Astrocyte of the cerebellum (primary cell): ENCODE data around the gene RNASET2.
"Not testable (repeated sequence)": the region's sequence is repeated elsewhere in the genome, so short reads cannot be mapped to it uniquely, and the experiment has no call there.

Experiments
- DNase-seq: peaks from one replicate; pipeline ENCODE4 v3.0.0-alpha.2; 2011; ENCODE audit warnings: low read depth
- H3K4me3 ChIP-seq: 2 replicates; pipeline ENCODE4 v1.5.1; 2011; ENCODE audit warnings: mild to moderate bottlenecking, low read depth, low read length, moderate library complexity
- in situ Hi-C: cut with HindIII; loops from 2 replicates; pipeline ENCODE4 v1.10.0; 2017; ENCODE audit warnings: low sequenced_read_pairs
- TF ChIP-seq, protein P1 (sequence below): IDR thresholded peaks from 2 replicates; pipeline ENCODE4 v1.5.1; 2012; ENCODE audit warnings: low read length, low read depth, moderate library complexity, mild to moderate bottlenecking; ENCODE audit errors: missing control alignments

Gene RNASET2

DNA sequence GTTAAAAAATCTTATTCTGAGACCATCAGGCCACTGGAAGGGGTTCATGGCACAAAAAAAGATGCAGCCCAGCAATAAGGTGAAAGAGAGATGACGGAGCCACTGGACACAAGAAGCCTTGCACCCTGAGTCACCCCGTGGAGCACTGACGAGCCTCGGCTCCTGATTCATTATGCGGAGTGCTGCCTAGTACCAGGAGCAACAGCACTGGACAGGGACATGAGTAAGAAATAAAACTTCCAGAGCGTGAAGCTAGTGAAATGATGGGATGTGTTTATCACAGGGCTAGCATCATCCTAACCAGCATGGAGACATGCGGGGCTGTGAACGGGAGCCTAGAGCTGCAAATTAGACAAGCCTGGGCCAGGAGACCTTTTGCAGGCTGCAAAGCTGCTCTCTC is 53.3 kb downstream of the RNASET2 start:
- DNase-seq: no peak
- TF ChIP-seq, protein P1, sequence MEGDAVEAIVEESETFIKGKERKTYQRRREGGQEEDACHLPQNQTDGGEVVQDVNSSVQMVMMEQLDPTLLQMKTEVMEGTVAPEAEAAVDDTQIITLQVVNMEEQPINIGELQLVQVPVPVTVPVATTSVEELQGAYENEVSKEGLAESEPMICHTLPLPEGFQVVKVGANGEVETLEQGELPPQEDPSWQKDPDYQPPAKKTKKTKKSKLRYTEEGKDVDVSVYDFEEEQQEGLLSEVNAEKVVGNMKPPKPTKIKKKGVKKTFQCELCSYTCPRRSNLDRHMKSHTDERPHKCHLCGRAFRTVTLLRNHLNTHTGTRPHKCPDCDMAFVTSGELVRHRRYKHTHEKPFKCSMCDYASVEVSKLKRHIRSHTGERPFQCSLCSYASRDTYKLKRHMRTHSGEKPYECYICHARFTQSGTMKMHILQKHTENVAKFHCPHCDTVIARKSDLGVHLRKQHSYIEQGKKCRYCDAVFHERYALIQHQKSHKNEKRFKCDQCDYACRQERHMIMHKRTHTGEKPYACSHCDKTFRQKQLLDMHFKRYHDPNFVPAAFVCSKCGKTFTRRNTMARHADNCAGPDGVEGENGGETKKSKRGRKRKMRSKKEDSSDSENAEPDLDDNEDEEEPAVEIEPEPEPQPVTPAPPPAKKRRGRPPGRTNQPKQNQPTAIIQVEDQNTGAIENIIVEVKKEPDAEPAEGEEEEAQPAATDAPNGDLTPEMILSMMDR: no peak
- in situ Hi-C loops: no loop called here
- no peak overlapping the region for H3K4me3 ChIP-seq

DNA sequence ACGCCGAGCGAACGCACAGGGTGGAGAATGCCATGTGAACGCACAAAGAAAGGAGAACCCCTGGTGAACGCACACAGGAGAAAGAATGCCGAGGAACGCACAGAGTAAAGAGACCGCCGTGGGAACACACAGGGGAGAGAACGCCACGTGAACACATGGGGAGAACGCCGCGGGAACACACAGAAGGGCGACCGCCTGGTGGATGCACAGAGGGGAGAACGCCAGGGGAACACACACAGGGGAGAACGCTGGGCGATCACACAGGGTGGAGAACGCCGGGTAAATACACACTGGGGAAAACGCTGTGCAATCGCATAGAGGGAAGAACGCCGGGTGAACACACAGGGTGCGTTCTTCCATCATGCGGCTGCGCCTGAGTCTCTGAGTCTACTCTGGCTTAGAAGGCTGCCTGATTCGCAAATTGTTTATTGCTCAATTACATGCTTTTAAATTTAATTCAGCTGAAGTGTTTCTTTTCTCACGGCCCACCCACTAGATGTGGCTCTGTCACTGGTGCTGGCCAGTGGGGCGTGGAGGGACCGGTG is 54.1 kb downstream of the RNASET2 start:
- TF ChIP-seq, protein P1: no peak
- no peak overlapping the region for H3K4me3 ChIP-seq
- in situ Hi-C loops: no loop called here
- DNase-seq: no peak

DNA sequence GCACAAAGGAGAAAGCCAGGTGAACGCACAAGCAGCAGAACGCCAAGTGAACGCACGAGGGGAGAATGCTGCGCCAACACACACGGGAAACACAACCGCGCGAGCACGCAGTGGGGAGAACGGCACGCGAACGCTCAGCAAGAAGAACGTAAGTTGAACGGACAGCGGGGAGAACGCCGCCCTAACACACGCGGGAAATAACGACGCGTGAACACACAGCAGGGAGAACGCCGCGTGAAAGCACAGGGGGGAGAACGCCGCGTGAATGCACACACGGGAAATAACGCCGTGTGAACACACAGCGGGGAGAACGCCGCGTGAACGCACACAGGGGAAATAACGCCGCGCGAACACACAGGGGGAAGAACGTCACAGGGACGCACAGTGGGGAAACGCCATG is 54.7 kb downstream of the RNASET2 start:
- in situ Hi-C loops: no loop called here
- no peak for DNase-seq
- no peak overlapping the region for H3K4me3 ChIP-seq
- TF ChIP-seq, protein P1: no peak

DNA sequence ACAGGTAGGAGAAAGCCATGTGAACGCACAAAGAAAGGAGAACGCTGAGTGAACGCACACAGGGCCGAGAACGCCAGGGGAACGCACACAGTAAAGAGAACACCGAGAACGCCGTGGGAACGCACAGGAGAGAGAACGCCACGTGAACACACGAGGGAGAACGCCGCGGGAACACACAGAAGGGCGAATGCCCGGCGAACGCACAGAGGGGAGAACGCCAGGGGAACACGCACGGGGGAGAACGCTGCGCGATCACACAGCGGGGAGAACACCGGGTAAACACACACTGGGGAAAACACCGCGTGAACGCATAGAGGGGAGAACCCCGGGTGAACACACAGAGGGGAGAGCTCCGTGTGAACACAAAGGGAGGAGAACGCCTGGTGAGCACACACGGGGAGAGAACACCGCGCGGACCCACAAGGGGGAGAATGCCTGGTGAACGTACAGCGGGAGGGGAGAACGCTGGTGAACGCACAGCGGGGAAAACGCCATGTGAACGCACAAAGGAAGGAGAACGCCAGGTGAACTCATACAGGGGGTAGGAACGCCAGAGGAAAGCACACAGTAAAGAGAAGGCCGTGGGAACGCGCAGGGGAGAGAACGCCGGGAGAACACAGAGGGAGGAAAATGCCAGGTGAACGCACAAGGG is 55.3 kb downstream of the RNASET2 start:
- no peak overlapping the region for H3K4me3 ChIP-seq
- no peak for DNase-seq
- in situ Hi-C loops: no loop called here
- TF ChIP-seq, protein P1: no peak

DNA sequence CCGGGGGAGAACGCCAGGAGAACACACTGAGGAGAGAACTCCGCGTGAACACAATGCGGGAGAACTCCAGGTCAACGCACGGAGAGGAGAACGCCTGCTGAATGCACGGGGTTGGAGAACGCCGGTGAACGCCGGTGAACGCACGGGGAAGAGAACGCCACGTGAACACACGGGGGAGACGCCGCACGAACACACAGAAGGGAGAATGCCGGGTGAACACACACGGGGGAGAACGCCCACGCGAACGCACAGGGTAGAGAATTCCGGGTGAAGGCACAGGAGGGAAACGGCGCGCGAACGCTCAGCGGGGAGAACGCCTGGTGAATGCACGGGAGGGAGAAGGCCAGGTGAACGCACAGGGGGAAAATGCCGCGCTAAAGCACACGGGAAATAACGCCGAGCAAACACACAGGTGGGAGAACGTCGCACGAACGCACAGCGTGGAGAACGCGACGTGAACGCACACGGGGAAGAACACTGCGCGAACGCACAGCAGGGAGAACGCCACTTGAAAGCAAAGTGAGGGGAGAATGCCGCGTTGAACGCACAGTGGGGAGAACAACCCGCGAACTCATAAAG is 56.1 kb downstream of the RNASET2 start:
- TF ChIP-seq, protein P1: no peak
- in situ Hi-C loops: no loop called here
- H3K4me3 ChIP-seq: no peak overlapping the region
- DNase-seq: no peak

DNA sequence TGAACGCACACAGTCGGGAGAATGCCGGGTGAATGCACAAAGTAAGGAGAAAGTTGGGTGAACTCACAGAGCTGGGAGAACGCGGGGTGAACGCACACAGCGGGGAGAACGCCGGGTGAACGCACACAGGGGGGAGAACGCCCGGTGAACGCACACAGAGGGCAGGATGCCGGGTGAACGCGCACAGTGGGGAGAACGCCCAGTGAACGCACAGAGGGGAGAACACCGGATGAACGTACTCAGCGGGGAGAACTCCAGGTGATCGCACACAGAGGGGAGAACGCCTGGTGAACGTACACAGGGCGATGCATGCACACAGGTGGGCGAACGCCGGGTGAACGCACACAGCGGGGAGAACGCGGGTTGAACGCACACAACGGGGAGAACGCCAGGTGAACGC is 57.4 kb downstream of the RNASET2 start:
- H3K4me3 ChIP-seq: no peak overlapping the region
- DNase-seq: no peak
- TF ChIP-seq, protein P1: no peak
- in situ Hi-C loops: no loop called here

DNA sequence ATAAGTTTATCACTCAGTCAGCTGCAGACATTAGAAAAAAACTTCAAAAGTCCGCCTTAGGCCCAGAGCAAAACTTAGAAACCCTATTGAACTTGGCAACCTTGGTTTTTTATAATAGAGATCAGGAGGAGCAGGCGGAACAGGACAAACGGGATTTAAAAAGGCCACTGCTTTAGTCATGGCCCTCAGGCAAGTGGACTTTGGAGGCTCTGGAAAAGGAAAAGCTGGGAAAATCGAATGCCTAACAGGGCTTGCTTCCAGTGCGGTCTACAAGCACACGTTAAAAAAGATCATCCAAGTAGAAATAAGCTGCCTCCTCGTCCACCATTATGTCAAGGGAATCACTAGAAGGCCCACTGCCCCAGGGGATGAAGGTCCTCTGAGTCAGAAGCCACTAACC is 61.7 kb downstream of the RNASET2 start:
- DNase-seq, H3K4me3 ChIP-seq, in situ Hi-C loops: not testable (repeated sequence)

DNA sequence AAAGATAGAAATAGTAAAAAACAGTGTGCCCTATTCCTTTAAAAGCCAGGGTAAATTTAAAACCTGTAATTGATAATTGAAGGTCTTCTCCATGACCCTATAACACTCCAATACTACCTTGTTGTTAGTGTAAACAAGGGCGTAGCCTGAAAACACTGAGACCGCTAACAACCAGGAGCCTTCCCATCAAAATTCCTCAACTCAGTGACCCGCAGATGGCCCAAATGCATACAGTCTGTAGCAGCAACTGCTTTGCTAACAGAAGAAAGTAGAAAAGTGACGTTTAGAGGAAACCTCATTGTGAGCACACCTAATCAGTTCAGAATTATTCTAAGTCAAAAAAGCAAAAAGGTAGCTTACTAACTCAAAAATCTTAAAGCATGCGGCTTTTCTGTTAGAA is 63.9 kb downstream of the RNASET2 start:
- in situ Hi-C loops, DNase-seq, H3K4me3 ChIP-seq: not testable (repeated sequence)

DNA sequence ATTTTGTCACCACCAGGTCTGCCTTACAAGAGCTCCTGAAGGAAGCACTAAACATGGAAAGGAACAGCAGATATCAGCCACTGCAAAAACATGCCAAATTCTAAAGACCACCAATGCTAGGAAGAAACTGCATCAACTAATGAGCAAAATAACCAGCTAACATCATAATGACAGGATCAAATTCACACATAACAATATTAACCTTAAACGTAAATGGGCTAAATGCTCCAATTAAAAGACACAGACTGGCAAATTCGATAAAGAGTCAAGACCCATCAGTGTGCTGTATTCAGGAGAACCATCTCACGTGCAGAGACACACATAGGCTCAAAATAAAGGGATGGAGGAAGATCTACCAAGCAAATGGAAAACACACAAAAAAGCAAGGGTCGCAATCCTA is 69.6 kb downstream of the RNASET2 start:
- in situ Hi-C loops, H3K4me3 ChIP-seq, DNase-seq: not testable (repeated sequence)

DNA sequence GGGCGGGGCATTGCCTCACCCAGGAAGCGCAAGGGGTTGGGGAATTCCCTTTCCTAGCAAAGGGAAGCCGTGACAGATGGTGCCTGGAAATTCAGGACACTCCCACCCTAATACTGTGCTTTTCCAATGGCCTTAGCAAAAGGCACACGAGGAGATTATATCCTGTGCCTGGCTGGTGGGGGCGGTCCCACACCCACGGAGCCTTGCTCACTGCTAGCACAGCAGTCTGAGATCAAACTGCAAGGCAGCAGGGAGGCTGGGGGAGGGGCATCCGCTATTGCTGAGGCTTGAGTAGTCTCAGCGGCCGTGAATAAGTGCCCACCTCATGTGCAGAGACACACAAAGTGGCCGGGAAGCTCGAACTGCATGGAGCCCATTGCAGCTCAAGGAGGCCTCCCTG is 71.4 kb downstream of the RNASET2 start:
- not testable (repeated sequence) for H3K4me3 ChIP-seq, DNase-seq
- in situ Hi-C loops: loop anchor here (5.0 kb wide), 1 partner anchor 43 kb away; no protein-coding TSS in a partner anchor
